ENCODE data around the gene INTS6. TPM values are rescaled to one million over a fixed set of nuclear protein-coding genes. Genes with fewer than 3 reads are reported as not detected.

The INTS6 gene
- total RNA-seq, 1 donor from 2014 or later: 34.3 TPM

DNA sequence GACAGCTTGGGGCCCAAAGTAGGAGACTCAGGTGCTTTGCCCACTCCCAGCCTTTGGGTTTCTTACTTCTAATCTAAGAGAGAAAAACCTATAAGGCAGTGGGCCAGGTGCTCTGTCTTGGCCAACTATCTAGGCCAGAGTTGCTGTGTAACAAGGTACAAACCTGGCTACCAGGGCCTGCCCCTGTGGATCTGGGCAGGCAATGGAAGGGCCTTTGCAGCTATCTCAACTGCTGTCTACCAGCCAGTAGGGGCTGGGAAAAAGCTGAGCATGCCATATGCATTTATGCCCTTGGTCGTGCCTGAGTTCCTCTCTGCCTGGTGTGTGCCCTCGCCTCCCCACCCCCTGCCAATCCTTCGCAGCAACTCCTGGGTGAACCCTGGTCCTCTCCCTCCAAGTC lies 130.0 kb downstream of the INTS6 start:
- TF ChIP-seq CTCF (IDR thresholded peaks at IDR 0.05): no peak
- intact Hi-C loops (cut with DNase I): no loop called here
- ATAC-seq: no peak

GRCh38 chr13:51321836-51322235 lies 131.0 kb downstream of the INTS6 start:
- Histone ChIP-seq H3K27me3 (no peaks in the 10 kb centered on the region), H3K9me3 (no peaks in the 10 kb centered on the region), H3K36me3 (no peaks in the 10 kb centered on the region), H3K27ac (no peak overlapping the region), H3K4me3 (no peak overlapping the region), H3K4me1 (no peaks in the 10 kb centered on the region)
- intact Hi-C loops (cut with DNase I): no loop called here
- no peak for DNase-seq
- TF ChIP-seq CTCF (IDR thresholded peaks at IDR 0.05): no peak
- no peak for ATAC-seq

More for the DNA sequence above, 130.0 kb downstream of the INTS6 start:
- Histone ChIP-seq H3K4me1 (no peaks in the 10 kb centered on the region), H3K36me3 (no peaks in the 10 kb centered on the region), H3K9me3 (no peaks in the 10 kb centered on the region), H3K27ac (no peak overlapping the region), H3K4me3 (no peak overlapping the region), H3K27me3 (no peaks in the 10 kb centered on the region)
- DNase-seq: no peak

GRCh38 chr13:51318876-51319275 lies 134.0 kb downstream of the INTS6 start:
- H3K36me3 ChIP-seq: no peaks in the 10 kb centered on the region
- H3K27ac ChIP-seq: no peak overlapping the region
- DNase-seq (no peak), ATAC-seq (no peak)
- no peaks in the 10 kb centered on the region for H3K9me3 ChIP-seq
- H3K4me3 ChIP-seq: no peak overlapping the region
- H3K27me3 ChIP-seq: no peaks in the 10 kb centered on the region
- TF ChIP-seq CTCF (IDR thresholded peaks at IDR 0.05): no peak
- H3K4me1 ChIP-seq: no peaks in the 10 kb centered on the region
- intact Hi-C loops (cut with DNase I): no loop called here

DNA sequence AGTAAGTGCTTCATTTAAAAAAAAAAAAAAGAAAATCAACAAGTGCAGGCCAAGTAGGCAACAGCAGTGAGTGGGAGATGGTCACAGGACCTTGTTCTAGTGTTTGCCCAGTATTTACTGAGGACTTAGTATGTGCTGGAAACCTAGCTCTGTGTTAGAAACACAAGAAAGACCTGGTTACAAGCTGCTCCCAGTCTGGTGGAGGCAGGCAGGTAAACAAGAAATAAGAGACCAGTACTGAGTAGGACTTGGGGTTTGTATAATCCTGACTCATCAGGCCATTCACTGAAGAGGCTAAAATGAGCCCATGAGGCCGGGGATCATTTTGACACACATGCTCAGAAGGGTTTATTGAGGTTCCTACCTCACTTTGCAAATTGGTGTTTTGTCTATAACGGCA lies 134.8 kb downstream of the INTS6 start:
- H3K36me3 ChIP-seq: no peaks in the 10 kb centered on the region
- ATAC-seq (no peak), DNase-seq (no peak)
- no peaks in the 10 kb centered on the region for H3K4me1 ChIP-seq
- no peak overlapping the region for H3K27ac ChIP-seq
- no peak for TF ChIP-seq CTCF (IDR thresholded peaks at IDR 0.05)
- intact Hi-C loops (cut with DNase I): no loop called here
- no peaks in the 10 kb centered on the region for H3K27me3 ChIP-seq
- no peak overlapping the region for H3K4me3 ChIP-seq
- no peaks in the 10 kb centered on the region for H3K9me3 ChIP-seq

DNA sequence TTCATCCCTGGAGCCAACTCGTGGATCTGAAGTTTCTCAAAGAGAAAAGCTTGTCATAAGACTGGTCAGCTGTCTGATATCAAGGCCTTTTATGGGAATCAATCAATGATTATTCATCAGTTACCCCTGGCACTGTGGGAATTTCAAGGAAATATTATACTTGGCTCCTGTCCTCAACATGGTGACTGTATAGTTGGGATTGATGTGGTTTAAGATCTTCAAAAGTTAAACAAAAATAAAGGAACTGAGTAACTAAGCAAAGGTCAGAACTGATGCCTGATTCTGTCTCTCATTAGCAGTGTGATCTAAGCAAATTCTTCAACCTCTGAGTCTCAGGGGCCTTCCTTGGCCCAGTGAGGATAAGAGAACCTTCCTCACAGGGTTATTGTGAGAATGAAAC lies 135.6 kb downstream of the INTS6 start:
- no peak overlapping the region for H3K4me3 ChIP-seq
- no peaks in the 10 kb centered on the region for H3K27me3 ChIP-seq
- no peak for TF ChIP-seq CTCF (IDR thresholded peaks at IDR 0.05)
- no peaks in the 10 kb centered on the region for H3K4me1 ChIP-seq
- ATAC-seq (no peak), DNase-seq (no peak)
- no peaks in the 10 kb centered on the region for H3K9me3 ChIP-seq
- intact Hi-C loops (cut with DNase I): no loop called here
- no peaks in the 10 kb centered on the region for H3K36me3 ChIP-seq
- no peak overlapping the region for H3K27ac ChIP-seq

DNA sequence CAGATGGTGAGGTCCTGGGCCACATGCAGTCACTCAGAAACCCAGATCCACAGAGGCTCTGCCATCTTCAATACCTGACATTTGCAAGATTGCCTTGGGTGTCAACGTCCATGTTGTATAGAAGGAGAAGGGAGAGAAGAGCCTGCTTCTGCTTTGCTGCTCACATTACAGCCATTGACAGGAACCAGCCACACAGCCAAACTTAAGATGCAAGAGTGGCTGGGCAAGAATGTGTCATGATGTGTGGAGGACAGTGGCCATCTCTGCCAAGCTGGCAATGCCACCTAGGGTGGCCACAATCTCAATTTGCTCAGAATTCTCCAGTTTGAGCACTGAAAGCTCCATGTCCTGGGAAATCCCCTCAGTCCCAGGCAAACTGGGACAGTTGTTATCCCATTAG lies 139.2 kb downstream of the INTS6 start:
- Histone ChIP-seq H3K36me3 (no peaks in the 10 kb centered on the region), H3K27me3 (no peaks in the 10 kb centered on the region), H3K4me3 (no peak overlapping the region), H3K9me3 (no peaks in the 10 kb centered on the region), H3K27ac (no peak overlapping the region), H3K4me1 (no peaks in the 10 kb centered on the region)
- DNase-seq (no peak), ATAC-seq (no peak)
- intact Hi-C loops (cut with DNase I): no loop called here
- TF ChIP-seq CTCF (IDR thresholded peaks at IDR 0.05): no peak
